Omental fat pad (tissue), 4 donors: ENCODE measurements around the gene FOXF1. TPM values are rescaled to one million over a fixed set of nuclear protein-coding genes. Genes with fewer than 3 reads are reported as not detected.

Source experiments
- ATAC-seq: fragments of 150-250 bp; one replicate; pipeline ENCODE4 v1.9.1; 2016; ENCODE audit warnings: mild to moderate bottlenecking, moderate library complexity; ENCODE audit not compliant: low FRiP score
- DNase-seq: peaks from one replicate; pipeline ENCODE4 v3.0.0-alpha.2; 2019; ENCODE audit warnings: low spot score
- total RNA-seq, 4 donors: library from RNA; depleted of rRNA; stranded (reverse); fragments of >200 nt; gene quantifications; one replicate each; pipeline ENCODE4 v1.1.0, GENCODE V29; 2016
- TF ChIP-seq, protein P1 (sequence below), 3 donors: fragments of 450-650 bp; IDR thresholded peaks; one replicate each; pipeline ENCODE4 v1.5.1; 2016 to 2017; ENCODE audit warnings: antibody characterized with exemption in 3 of 3, mild to moderate bottlenecking in 3 of 3, moderate library complexity in 2 of 3

The FOXF1 gene
- total RNA-seq, 4 donors from 2014 or later, result 0.88 to 6.6 (median 1.4) TPM

DNA sequence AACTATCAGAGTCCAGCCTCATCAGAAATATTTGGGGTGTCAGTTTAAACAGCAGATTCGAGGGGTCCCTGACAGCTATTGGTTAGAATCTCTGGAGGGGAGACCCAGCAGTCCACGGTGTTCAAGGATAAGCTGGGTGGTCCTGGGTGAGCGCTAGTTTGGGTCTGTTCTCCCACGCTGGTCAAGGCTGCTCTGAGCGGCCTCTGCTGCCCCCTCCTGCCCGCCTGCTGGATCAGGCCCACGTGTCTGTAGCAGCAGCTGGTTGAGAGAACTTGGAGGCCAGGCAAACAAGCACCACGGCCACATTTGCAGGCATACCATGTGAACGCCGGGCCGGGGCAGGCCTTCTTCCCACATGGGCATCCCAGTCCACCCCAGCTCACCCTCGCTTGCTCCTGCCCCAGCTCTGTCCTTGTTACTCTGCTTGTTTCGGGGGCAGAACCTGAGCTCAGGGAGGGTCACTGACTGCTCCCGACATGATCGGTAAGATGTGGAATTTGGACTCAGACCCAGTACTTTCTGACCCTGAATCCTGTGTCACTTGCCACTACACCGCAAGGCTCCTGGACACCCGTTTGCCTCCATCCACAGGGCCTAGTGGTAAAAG is 7.4 kb downstream of the FOXF1 start:
- TF ChIP-seq, protein P1, sequence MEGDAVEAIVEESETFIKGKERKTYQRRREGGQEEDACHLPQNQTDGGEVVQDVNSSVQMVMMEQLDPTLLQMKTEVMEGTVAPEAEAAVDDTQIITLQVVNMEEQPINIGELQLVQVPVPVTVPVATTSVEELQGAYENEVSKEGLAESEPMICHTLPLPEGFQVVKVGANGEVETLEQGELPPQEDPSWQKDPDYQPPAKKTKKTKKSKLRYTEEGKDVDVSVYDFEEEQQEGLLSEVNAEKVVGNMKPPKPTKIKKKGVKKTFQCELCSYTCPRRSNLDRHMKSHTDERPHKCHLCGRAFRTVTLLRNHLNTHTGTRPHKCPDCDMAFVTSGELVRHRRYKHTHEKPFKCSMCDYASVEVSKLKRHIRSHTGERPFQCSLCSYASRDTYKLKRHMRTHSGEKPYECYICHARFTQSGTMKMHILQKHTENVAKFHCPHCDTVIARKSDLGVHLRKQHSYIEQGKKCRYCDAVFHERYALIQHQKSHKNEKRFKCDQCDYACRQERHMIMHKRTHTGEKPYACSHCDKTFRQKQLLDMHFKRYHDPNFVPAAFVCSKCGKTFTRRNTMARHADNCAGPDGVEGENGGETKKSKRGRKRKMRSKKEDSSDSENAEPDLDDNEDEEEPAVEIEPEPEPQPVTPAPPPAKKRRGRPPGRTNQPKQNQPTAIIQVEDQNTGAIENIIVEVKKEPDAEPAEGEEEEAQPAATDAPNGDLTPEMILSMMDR (IDR thresholded peaks at IDR 0.05), result peak in 1 of 3 donors; percentile 47
- DNase-seq, result no peak
- ATAC-seq, result peak; percentile 53

- TF ChIP-seq, protein P1 (IDR thresholded peaks at IDR 0.05), result no peak
- no peak for ATAC-seq
- no peak for DNase-seq
Observed at GRCh38 chr16:86519007-86519648, 8.8 kb downstream of the FOXF1 start.

DNA sequence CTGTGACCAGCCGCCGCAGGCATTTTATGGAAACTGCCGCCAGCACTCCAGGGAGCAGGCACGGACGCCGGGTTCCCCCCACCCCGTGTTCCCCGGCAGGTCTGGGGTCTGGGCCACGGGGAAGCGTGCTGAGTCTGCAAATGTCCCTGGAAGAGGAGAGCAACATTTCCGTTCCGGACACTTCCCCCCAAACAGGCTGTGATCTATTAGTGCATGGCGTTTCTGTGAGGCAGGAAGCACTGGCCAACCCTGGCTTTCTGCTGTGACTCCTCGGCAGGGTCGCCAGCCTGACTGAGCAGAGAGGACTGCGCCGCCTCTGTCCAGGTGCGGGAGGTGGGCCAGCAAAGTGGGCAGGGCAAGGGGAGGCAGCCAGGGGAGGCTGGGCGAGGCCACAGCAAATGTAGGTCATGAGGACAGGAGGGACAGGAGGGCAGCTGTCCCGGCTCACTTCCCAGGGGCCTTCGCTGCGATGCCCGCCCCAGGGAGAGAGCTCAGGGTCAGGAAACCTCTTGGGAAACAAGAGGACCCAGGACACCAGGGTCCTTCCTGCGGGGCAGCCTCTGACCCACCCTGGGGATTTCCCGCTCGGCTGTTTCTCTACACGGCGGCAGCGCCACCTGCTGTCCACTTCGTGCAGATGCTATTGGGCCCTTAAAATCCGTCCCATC is 9.5 kb downstream of the FOXF1 start:
- ATAC-seq (peak; percentile 57), DNase-seq (peak; percentile 41)
- TF ChIP-seq, protein P1 (IDR thresholded peaks at IDR 0.05), result peak in 2 of 3 donors; percentile 67 to 85

GRCh38 chr16:86520317-86521210 is 10.2 kb downstream of the FOXF1 start:
- no peak for ATAC-seq
- TF ChIP-seq, protein P1 (IDR thresholded peaks at IDR 0.05), result no peak
- no peak for DNase-seq

GRCh38 chr16:86521236-86522197 is 11.2 kb downstream of the FOXF1 start:
- TF ChIP-seq, protein P1 (IDR thresholded peaks at IDR 0.05), result no peak
- no peak for DNase-seq

GRCh38 chr16:86522634-86523033 is 12.3 kb downstream of the FOXF1 start:
- DNase-seq, result no peak
- ATAC-seq, result no peak
- TF ChIP-seq, protein P1 (IDR thresholded peaks at IDR 0.05), result no peak

More at GRCh38 chr16:86521236-86522197, 11.2 kb downstream of the FOXF1 start:
- no peak for ATAC-seq
